Effector CD4-positive, alpha-beta T cell (primary cell): Measurements from ENCODE around the gene OR6X1. TPM values are rescaled to one million over a fixed set of nuclear protein-coding genes. Genes with fewer than 3 reads are reported as not detected.

Experiments used
- DNase-seq: peaks from one replicate; pipeline ENCODE4 v3.0.0-alpha.2; 2020
- total RNA-seq: gene quantifications from one replicate; lab custom pipeline; 2026; lab: John Stamatoyannopoulos, UW

The OR6X1 gene, protein sequence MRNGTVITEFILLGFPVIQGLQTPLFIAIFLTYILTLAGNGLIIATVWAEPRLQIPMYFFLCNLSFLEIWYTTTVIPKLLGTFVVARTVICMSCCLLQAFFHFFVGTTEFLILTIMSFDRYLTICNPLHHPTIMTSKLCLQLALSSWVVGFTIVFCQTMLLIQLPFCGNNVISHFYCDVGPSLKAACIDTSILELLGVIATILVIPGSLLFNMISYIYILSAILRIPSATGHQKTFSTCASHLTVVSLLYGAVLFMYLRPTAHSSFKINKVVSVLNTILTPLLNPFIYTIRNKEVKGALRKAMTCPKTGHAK
- not detected for total RNA-seq

DNA sequence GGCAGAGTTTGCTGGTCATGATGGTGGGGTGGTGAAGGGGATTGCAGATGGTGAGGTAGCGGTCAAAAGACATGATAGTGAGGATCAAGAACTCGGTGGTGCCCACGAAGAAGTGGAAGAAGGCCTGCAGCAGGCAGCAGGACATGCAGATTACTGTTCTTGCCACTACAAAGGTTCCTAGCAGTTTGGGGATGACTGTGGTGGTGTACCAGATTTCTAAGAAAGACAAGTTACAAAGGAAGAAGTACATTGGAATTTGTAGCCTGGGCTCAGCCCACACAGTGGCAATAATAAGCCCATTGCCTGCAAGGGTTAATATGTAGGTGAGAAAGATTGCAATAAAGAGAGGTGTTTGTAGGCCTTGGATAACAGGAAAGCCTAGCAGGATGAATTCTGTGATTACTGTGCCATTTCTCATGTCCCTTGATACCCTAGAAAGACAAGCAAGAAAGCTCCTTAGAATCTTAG, at the start of gene OR6X1:
TSS of gene OR6X1 (minus strand) at position 418 of the 468 bp plus-strand sequence. CDS start at position 418, 0 bp downstream.
- no peak for DNase-seq

DNA sequence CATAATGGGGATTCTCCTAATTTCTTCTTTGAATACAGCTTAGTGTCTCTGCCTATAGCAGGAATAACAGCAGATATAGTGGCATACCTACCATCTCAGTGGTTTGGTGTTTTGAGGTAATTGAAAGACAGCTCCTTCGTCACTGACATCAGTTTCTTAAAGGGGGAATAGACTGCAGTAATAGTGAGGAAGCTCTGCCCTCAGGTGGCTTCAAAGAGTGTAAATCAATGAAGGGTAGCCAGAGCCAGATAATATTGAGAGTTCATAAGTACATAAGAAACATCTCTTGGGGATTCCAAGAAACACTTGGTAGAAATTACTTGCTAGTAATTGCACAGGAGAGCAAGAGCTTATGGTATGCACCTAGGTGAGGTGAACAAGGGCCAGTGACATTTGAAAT, 47.4 kb upstream of the OR6X1 start:
- no peak for DNase-seq

DNA sequence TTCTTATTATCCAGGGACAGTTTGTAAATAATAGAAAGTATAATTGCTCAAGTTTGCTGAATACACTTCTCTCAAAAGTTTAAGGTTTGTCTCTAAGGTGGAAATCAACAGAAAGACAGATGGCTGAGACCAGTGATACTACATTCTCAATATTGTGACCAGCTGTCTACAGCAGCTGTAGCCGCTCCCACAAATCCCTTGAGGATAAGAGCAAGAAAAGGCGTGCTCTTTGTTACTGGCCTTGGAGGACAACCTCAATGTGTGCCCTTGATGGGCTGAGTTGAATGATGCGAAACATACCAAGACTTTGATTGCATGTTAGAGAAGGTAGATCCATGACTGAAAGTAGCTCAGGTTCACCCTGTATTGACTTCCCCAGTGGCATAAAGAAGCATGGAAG, 45.7 kb upstream of the OR6X1 start:
- DNase-seq: no peak

DNA sequence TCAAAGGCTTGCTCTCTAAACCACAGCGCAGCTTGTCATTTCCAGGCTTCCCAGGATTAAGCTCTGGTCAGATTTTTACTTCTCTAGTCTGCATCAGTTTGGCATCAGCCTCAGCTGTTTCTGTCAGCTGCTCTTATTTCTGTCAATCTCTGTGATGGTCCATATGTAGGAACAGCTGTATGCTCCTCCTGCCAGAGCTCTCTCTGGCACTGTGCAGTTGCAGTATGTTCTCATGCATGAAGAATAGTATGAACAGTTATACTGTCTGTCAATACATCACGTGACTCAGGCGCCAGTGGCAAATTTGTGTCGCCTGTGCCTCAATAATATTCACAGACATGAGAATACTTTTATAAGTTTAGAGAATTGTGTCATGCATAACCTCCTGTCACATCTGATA, 45.1 kb upstream of the OR6X1 start:
- no peak for DNase-seq

DNA sequence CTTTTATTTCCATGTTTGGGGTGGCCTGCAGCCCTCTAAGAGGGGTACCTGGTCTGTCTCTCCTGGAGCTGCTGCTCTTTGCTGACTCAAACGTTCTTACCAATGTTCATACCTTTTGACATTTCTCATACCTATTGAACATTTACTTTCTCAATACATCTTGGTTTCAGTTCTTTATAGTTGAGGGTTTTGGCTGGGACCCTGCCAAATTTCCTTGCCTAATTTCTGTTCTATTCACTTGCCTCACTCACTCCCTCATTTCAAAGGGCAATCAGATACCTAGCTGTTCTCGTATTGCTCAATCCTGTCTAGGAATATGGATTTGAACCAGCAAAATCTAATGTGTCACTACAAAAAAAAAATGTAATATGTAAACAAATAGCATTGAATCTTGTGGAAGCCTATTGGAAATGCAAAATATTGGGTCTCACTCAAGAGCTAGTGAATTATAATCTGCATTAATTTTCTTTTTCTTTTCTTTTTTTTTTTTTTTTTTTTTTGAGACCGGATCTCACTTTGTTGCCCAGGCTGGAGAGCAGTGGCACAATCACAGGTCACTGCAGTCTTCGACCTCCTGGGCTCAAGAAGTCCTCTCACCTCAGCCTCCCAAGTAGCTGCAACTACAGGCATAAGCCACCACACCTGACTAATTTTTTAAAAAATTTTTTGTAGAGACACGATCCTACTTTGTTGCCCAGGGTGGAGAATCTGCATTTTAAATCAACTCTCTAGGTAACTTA, 44.4 kb upstream of the OR6X1 start:
- DNase-seq: no peak

DNA sequence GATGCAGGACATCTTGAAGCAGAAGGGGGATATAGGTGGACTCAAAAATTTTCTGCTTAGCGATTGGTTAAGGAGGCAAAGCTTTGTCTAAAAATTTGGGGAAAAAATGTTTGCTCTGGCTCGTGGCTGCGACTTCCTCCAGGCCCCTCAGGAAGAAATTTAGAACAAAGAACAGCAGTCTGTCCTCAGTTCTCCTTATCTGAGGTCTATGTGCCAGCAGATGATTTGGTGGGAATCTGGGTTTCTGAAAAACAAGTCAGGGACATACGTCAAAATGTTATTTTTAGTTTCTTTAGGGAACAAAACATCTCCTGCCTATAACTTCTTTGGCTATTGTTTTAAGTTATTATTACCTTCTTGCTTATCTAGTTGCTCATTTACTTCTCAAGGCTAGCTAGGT, 43.8 kb upstream of the OR6X1 start:
- no peak for DNase-seq

DNA sequence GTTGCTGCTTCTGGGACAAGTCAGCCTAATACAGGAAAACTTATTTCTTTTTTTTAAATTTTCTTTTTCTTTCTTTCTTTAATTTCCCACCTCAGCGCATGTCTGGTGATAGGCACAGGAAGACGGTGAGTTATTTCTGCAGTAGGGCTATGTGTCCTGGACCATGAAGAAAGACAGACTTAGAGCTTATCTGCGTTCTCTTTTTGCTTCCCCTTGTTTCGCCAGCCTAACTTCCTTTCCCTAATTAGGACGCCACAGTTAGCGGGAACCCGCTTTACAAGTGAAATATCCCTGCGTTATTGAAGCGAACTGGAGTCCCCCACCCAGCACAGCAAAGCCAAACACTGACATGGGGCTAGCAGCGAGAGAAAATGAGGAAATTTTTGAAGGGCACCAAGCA, 43.2 kb upstream of the OR6X1 start:
- no peak for DNase-seq

DNA sequence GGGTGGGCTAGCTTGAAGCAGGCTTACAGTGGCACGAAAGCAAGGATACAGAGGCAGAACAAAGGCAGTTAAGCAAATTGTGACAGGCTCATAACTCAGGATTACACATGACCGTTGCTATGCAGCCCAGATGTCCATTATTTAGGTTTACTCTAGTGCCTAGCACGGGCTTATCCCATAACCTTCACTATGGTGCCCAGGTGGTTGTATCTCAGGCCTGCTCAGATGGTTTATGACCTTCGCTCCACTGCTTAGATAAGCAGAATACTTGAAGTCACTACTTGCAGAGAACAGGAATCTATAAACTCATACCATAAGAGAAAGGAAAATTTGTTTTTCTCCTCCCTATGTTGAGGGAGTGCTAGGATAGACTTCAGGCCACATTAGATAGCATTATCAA, 42.8 kb upstream of the OR6X1 start:
- no peak for DNase-seq

DNA sequence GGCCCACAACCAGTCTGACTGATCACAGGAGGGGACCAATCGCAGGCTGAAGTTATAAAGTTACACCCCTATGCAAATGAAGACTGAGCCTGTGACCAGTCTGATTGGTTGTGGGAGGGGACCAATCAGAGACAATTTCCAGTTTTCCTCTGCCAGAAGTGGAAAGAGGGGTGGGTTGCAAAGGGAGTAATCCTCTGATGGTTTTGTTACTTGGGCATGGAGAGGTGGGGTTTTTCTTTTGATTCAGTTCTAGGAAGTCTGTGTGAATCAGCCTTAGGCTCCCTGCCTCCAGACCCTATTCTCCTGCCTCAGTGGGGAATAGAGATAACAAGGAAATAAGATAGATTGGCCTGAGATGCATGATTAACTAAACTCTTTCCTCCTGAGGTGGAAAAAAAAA, 41.9 kb upstream of the OR6X1 start:
- DNase-seq: no peak

DNA sequence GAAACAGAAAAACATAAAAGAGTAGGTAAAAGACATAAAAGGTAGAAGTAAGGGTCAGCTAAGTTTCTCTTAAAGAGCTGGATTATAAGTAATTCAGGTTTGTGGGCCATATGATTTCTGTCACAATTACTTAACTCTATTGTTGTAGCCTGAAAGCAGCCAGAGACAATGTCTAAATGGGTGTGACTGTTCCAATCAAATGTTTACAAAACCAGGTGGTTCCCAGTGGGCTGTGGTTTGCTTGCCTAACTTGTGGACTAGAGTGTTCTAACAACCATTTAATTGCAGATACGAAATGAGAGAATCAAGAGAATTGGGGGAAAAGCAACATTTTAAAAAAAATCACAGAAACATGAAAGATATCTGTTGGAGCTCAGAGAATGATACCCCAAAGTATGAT, 29.2 kb upstream of the OR6X1 start:
- no peak for DNase-seq

DNA sequence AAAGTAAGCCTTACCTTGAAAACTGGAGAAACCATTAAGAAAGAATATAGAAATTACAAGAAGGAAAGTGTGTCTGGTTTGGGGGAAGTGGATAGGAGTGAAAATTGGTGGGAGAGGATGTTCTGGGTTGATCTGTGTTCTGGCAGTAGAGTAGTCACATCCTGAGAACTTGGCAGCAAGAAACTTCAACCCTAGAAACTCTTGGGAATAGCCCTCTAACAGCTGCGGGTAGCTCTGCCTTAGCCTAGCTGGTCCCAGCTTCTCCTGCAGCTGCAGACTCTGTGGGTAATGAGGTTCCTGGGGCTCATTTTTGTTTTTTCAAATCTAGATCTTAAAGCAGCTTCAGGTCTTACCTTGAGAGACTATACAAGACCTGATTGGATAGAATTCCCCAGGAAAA, 24.2 kb upstream of the OR6X1 start:
- DNase-seq: no peak

DNA sequence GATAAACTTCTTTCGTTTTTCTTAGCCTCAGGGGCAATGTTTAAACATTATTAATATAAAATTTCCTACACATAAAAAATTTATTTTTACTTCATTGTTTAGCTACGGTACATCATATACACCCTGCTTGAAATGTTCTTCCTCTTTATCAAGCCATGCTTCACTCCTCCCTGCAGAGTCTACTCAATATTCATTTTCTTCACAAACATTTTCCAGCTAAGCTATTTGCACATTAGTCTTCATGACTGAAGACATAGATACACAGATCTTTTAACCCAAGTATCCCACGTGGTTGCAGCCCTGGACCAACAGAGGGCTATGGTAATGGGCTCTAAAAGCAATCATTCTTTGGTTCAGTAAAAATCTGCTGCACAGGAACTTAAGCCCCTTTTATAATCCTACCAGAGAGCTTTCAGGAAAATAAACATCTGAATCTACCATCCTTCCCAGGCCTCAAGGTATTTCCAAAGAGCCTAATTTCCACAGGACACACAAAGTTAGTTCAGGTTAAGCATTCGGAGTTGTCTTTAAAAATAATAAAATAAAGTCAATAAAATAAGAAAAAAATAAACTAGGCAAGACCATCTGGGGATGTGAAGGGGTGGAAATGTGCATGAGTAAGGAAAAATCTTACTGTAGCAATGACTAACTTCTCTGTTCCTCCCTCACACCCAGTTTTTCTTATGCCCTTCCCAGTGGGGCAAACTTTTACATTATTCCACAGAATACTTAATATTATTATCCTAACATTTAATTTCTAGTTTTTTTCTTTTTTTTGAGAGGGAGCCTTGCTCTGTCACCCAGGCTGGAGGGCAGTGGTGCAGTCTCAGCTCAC, 21.6 kb upstream of the OR6X1 start:
- no peak for DNase-seq

DNA sequence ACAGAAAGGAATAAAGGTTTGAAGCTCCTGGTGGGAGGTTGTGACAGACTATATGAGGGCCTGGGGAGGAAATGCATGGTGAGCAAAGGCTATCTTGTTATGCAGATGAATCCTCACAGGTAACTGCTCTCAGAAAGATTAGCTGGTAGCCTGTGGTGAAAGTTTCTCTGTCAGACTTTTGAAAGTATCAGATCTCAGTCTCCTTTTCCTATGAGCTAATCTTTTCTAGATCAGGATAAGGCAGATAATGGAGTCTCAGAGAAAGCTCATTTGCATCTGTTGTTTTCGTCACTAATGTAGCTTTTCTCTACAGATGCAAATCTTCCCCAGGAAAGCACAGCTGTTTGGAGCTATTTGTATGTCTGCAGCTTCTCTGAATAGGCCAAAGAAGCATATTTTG, 21.0 kb upstream of the OR6X1 start:
- DNase-seq: no peak

DNA sequence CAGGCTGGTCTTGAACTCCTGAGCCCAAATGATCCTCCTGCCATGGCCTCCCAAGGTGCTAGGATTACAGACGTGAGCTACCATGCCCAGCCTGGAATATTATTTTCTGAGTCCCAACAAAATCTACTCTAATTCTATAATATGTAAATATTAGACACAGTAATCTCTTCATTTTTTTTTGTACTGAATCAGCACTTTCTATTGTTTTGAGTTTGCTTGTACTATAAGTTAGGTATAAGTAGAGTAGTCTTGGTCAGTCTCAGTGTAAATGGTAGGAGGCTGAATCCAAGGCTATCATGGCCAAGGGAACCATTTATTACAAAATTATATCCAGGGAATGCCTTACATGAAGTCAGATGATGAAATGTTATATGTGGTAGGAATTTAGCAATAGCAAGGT, 19.6 kb upstream of the OR6X1 start:
- DNase-seq: no peak

DNA sequence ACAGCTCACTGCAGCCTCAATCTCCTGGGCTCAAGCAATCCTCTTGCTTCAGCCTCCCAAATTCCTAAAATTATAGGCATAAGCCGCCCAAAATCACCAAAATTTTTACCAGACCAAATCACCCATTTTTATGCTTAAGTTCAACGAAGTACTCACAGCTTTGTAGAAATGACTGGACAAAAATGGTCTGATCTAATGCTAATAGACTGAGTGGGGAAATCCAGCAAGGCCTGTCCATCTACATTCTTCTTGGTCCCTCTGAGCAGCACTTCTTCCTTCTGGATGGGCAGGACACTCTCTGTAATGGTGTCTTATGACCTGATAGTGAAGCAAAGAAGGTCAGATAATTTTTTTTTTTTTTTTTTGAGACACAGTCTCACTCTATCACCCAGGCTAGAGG, 18.7 kb upstream of the OR6X1 start:
- DNase-seq: no peak

DNA sequence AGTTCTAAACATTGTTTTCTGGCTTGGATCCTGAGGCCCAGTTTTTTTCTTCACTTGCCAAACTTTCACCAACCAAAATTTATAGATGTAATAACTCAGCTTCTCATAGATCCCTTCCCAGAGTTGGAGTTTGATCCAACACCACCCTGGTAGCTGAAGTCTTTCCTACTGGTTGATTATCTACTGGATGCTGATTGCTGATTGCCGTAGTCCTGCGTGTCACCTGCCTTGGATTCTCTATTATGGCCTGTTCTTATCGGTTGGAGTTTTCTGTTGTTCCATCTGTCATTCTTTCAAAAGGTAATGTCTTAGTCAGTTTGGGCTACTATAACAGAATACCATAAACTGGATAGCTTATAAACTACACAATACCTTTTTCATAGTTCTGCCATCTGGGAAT, 17.3 kb upstream of the OR6X1 start:
- no peak for DNase-seq

DNA sequence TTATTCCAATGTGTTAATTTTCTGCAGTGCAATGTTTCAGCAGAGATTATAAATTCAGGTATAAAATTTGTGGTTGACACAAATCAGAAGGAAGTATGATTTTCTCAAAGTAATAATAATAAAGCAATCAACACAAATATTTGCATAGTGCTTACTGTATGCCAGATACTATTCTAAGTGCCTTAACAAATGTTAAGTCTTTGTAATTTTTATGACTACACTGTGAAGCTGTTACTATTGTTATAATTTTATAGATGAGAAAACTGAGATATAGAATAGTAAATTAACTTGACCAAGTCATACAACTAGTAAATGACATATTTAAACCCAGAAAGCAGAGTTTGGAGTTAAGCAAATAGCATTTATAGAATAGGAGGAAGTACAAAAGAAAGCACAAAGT, 16.4 kb upstream of the OR6X1 start:
- DNase-seq: no peak

DNA sequence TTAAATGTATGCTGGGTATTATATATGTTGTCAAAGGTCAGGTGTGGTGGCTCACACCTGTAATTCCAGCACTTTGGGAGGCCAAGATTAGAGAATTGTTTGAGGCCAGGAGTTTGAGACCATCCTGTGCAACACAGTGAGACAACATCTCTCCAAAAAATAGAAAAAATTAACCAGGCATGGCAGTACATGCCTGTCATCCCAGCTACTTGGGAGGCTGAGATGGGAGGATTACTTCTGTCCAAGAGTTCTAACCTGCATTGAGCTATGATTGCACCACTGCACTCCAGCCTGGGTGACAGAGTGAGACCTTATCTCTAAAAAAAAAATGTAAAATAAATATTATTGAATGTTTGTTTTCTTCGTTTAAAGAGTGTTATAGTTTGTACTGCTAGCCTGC, 11.3 kb upstream of the OR6X1 start:
- no peak for DNase-seq

DNA sequence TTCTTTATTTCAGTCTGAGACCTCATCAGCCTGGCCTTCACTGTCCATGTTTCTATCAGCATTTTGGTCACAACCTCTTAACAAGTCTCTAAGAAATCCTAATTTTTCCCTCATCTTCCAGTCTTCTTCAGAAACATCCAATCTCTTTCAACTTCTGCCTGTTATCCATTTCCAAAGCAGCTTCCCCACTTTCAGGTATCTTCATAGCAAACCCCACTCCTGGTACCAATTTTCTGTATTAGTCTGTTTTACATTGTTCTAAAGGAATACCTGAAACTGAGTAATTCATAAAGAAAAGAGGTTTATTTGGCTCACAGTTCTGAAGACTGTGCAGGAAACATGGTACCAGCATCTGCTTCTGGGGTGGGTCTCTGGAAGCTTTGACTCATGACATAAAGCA, 8.1 kb upstream of the OR6X1 start:
- DNase-seq: no peak

DNA sequence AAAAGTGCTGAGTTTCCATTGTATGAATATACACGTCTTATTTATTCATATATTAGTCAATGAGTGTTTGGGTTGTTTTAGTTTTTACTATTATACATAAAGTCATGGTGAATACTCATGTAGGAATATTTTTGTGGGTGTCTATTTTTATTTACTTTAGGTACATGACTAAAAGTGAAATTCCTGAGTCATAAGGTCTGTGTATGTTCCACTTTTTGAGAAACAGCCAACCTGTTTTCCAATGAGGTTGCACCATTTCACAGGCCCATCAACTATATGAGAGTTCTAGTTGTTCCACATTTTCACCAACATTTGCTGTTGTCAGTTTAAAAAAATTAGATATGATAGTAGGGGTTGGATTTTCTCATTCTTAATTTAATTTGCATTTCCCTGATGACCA, 6.6 kb upstream of the OR6X1 start:
- DNase-seq: no peak

DNA sequence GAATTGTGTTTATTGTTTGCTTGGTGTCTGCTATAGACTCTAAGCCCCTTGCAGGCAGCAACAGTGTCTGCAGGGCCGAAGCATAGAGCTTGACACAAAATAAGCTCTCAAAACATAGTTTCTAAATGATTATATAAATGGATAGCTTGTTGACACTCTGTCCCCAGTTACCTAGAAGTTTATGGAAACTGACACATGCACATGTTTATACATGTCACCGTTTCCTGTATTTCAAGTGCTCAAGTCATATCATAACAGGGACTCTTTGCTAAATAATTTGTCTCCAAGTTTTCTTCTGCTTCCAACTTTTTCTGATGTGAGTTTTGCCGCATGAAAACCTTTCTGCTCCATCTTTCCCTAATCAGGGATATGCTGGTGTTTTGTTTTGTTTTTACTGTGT, 3.7 kb upstream of the OR6X1 start:
- no peak for DNase-seq

DNA sequence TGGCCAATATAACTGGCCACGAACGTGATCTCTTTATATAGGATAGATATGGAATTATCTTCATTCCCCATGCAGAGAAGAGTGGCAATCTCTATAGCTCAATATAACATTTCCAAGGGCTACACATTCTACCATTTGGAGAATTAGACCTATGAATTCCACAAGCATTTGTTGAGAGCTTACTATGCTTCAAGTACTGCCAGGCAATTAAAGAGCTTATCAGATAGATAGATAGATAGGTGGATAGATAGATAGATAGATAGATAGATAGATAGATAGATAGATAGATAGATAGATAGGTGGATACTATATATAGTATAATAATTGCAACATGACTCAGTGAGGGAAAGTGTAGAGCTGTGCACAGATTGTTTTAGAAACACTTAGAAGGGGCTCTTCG, 1.5 kb upstream of the OR6X1 start:
- DNase-seq: no peak

DNA sequence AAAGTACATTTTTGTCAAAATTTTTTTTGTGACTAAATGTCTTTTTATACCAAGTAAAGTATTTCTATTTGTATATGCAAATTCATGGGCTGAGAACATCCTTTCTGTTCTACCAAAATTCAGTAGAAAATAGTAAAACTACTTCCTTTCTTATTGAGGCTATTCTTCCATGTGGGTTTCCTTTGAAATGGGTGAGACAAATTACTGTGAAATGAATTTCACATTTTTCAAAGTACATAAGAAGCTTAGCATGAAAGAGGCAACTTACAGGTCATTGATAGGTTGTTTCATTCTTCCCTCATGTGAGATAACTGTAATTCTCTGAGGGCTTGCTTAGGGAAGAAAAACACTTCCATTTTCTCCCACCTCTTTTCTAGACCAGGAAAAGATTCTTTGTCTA, 1.0 kb upstream of the OR6X1 start:
- no peak for DNase-seq

DNA sequence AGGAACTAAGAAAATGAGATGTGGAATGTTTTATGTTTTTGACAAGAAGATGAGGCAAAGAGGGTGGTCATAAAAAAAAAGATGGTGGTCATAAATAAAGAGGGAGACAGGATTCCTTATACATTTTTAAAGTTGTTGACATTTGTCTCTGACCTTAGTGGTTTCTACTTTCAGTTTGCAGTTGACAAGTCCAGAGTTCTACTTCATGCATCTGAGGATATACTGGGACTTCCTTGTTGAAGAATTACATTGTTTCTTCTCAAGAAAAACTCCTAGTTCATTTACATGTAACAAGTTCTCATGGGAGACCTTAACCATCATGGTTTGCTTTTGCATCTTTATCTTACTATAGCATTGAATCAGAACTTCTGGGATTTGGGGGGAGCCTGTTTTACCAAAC, 1.2 kb downstream of the OR6X1 start:
- DNase-seq: no peak
